Stimulated activated CD8-positive, alpha-beta memory T cell treated with anti-CD3 and anti-CD28 coated beads, Interleukin-2, amount 100 ng/mL, for 48 hours (primary cell): ENCODE data around the gene GPR179.

Experiments
- DNase-seq, 2 donors: peaks; one replicate each; pipeline ENCODE4 v3.0.0-alpha.2; 2020; ENCODE audit warnings: low read depth in 2 of 2

GPR179 gene

GRCh38 chr17:38342886-38343607, 709 bp downstream of the GPR179 start:
- DNase-seq = no peak

GRCh38 chr17:38341035-38341721, 2.6 kb downstream of the GPR179 start:
- DNase-seq = no peak

GRCh38 chr17:38339891-38340290, 3.9 kb downstream of the GPR179 start:
- DNase-seq = no peak

- no peak for DNase-seq
These were observed 5.2 kb downstream of the GPR179 start for GRCh38 chr17:38338535-38338934.

GRCh38 chr17:38338053-38338452, 5.7 kb downstream of the GPR179 start:
- no peak for DNase-seq

GRCh38 chr17:38336838-38337237, 6.9 kb downstream of the GPR179 start:
- no peak for DNase-seq

GRCh38 chr17:38334480-38335364, 9.0 kb downstream of the GPR179 start:
- DNase-seq = no peak

- peak; percentile 36 to 50 for DNase-seq
These were observed 10.0 kb downstream of the GPR179 start for GRCh38 chr17:38333635-38334295.

- DNase-seq = no peak
These were observed 11.0 kb downstream of the GPR179 start for GRCh38 chr17:38332735-38333134.

- DNase-seq = no peak
These were observed 12.8 kb downstream of the GPR179 start for GRCh38 chr17:38330941-38331411.

GRCh38 chr17:38329808-38330730, 13.7 kb downstream of the GPR179 start:
- DNase-seq = no peak

- no peak for DNase-seq
These were observed 14.5 kb downstream of the GPR179 start for GRCh38 chr17:38329284-38329683.

- no peak for DNase-seq
These were observed 15.1 kb downstream of the GPR179 start for GRCh38 chr17:38328620-38329019.

GRCh38 chr17:38327936-38328335, 15.8 kb downstream of the GPR179 start:
- no peak for DNase-seq

GRCh38 chr17:38326996-38327792, 16.6 kb downstream of the GPR179 start:
- DNase-seq = no peak

- no peak for DNase-seq
These were observed 18.4 kb downstream of the GPR179 start for GRCh38 chr17:38325221-38325851.

GRCh38 chr17:38324772-38325171, 19.0 kb downstream of the GPR179 start:
- DNase-seq = no peak

GRCh38 chr17:38324141-38324697, 19.5 kb downstream of the GPR179 start:
- DNase-seq = no peak

GRCh38 chr17:38322897-38323296, 20.9 kb downstream of the GPR179 start:
- no peak for DNase-seq
